Measurements from ENCODE around the gene NHLRC4.

DNA sequence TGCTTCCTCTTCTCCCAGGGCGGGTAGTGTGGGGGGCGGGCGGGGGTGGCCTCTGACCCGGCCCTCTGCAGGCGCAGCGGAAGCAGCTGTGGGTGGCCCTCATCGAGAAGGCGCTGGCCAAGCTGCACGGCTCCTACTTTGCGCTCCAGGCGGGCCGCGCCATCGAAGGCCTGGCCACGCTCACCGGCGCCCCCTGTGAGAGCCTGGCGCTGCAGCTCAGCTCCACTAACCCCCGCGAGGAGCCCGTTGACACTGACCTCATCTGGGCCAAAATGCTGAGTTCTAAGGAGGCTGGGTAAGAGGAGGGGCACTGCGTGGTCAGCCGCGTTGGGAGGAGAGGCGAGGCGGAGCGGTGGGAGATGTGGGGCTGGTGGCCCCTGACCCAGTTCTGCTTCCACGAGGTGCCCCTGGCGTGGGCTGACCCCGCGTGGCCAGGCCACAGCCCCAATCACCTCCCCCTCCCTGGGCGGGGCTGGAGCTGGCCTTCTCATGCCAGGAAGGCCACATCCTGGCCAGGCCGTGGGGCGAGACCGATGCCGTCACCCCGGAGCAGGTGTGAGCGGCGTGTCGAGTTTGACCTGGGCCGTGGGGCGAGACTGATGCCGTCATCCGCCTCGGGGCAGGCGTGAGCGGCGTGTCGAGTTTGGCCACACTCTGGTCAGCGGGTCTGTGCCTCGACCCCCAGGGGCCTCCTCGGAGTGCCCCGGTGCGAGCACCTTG, 17.1 kb upstream of the NHLRC4 start:
- no peak for TF ChIP-seq HDGF (IDR thresholded peaks at IDR 0.05; ENCODE audit: borderline replicate concordance)
- TF ChIP-seq ARNT (IDR thresholded peaks at IDR 0.05) = no peak

All from HEK293T (cell line).